ENCODE results near the gene MDFIC. TPM values are rescaled to one million over a fixed set of nuclear protein-coding genes. Genes with fewer than 3 reads are reported as not detected.

Gene MDFIC
- total and polyA plus RNA-seq, 4 donors, result 3.2 to 6.6 (median 5.3) TPM

GRCh38 chr7:114875186-114875585 is 46.7 kb upstream of the MDFIC start:
- H3K4me1 ChIP-seq (ENCODE audit: control insufficient read depth in 4 of 4, insufficient read depth in 4 of 4, low read length in 3 of 4), result no peaks in the 10 kb centered on the region
- no peaks in the 10 kb centered on the region for H3K36me3 ChIP-seq (ENCODE audit: control insufficient read depth in 4 of 4, insufficient read depth in 3 of 4, low read depth in 1 of 4, low read length in 3 of 4)
- H3K4me3 ChIP-seq (ENCODE audit: low read depth in 1 of 3, low read length in 3 of 3), result no peak overlapping the region
- no peaks in the 10 kb centered on the region for H3K27me3 ChIP-seq (ENCODE audit: control insufficient read depth in 4 of 4, insufficient read depth in 4 of 4, low read length in 3 of 4)
- TF ChIP-seq ZBTB33 (IDR thresholded peaks at IDR 0.05), result no peak
- TF ChIP-seq EGR1 (IDR thresholded peaks at IDR 0.05; ENCODE audit: low read depth in 2 of 2), result no peak
- TF ChIP-seq HNF4A (conservative IDR thresholded peaks at IDR 0.05), result no peak
- TF ChIP-seq RAD21 (IDR thresholded peaks at IDR 0.05), result no peak
- no peak for TF ChIP-seq JUND (IDR thresholded peaks at IDR 0.05)
- no peak for TF ChIP-seq NR2F2 (IDR thresholded peaks at IDR 0.05)
- no peak for TF ChIP-seq TAF1 (conservative IDR thresholded peaks at IDR 0.05)
- TF ChIP-seq YY1 (IDR thresholded peaks at IDR 0.05), result no peak
- TF ChIP-seq, protein P1, sequence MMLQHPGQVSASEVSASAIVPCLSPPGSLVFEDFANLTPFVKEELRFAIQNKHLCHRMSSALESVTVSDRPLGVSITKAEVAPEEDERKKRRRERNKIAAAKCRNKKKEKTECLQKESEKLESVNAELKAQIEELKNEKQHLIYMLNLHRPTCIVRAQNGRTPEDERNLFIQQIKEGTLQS (IDR thresholded peaks at IDR 0.05), result no peak
- TF ChIP-seq CTCF (IDR thresholded peaks at IDR 0.05; ENCODE audit: low read depth, low read length, missing input control), result no peak
- no peak for TF ChIP-seq REST (IDR thresholded peaks at IDR 0.05)
- no peak for TF ChIP-seq RXRA (IDR thresholded peaks at IDR 0.05)
- TF ChIP-seq HNF4G (IDR thresholded peaks at IDR 0.05), result no peak
- TF ChIP-seq SP1 (IDR thresholded peaks at IDR 0.05), result no peak
- TF ChIP-seq GABPA (IDR thresholded peaks at IDR 0.05 in 1 of 2, conservative IDR thresholded peaks at IDR 0.05 in 1 of 2), result no peak
- no peak overlapping the region for H3K27ac ChIP-seq (ENCODE audit: low read depth in 1 of 2, low read length in 2 of 2)
- DNase-seq (ENCODE audit: low spot score), result no peak
- H3K9me3 ChIP-seq (ENCODE audit: control insufficient read depth in 4 of 4, low read length in 3 of 4), result peaks cover 0 to 3% (median 0%) of the 10 kb centered on the region in 4 donors
- no peak overlapping the region for H3K9ac ChIP-seq (ENCODE audit: low read depth in 1 of 2, low read length in 2 of 2)

GRCh38 chr7:114879554-114879953 is 42.3 kb upstream of the MDFIC start:
- Histone ChIP-seq H3K4me1 (ENCODE audit: control insufficient read depth in 4 of 4, insufficient read depth in 4 of 4, low read length in 3 of 4) (no peaks in the 10 kb centered on the region), H3K9ac (ENCODE audit: low read depth in 1 of 2, low read length in 2 of 2) (no peak overlapping the region), H3K9me3 (ENCODE audit: control insufficient read depth in 4 of 4, low read length in 3 of 4) (peaks cover 0 to 3% (median 0%) of the 10 kb centered on the region in 4 donors), H3K27me3 (ENCODE audit: control insufficient read depth in 4 of 4, insufficient read depth in 4 of 4, low read length in 3 of 4) (no peaks in the 10 kb centered on the region), H3K36me3 (ENCODE audit: control insufficient read depth in 4 of 4, insufficient read depth in 3 of 4, low read depth in 1 of 4, low read length in 3 of 4) (no peaks in the 10 kb centered on the region), H3K4me3 (ENCODE audit: low read depth in 1 of 3, low read length in 3 of 3) (no peak overlapping the region), H3K27ac (ENCODE audit: low read depth in 1 of 2, low read length in 2 of 2) (no peak overlapping the region)
- WGBS, result 62% methylated on average over 1 of the region's 1 CpG
- DNase-seq (ENCODE audit: low spot score), result no peak
- TF ChIP-seq, protein P2, sequence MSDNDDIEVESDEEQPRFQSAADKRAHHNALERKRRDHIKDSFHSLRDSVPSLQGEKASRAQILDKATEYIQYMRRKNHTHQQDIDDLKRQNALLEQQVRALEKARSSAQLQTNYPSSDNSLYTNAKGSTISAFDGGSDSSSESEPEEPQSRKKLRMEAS (IDR thresholded peaks at IDR 0.05), result no peak
- no peak for TF ChIP-seq NR2F2 (IDR thresholded peaks at IDR 0.05)
- TF ChIP-seq REST (IDR thresholded peaks at IDR 0.05), result no peak
- TF ChIP-seq, protein P1 (IDR thresholded peaks at IDR 0.05), result no peak
- TF ChIP-seq ZBTB33 (IDR thresholded peaks at IDR 0.05), result no peak
- TF ChIP-seq TAF1 (conservative IDR thresholded peaks at IDR 0.05), result no peak
- no peak for TF ChIP-seq JUND (IDR thresholded peaks at IDR 0.05)
- no peak for TF ChIP-seq GABPA (IDR thresholded peaks at IDR 0.05 in 1 of 2, conservative IDR thresholded peaks at IDR 0.05 in 1 of 2)

Measured in liver (tissue), 9 donors.